ENCODE data around the gene INPP5A.

DNA sequence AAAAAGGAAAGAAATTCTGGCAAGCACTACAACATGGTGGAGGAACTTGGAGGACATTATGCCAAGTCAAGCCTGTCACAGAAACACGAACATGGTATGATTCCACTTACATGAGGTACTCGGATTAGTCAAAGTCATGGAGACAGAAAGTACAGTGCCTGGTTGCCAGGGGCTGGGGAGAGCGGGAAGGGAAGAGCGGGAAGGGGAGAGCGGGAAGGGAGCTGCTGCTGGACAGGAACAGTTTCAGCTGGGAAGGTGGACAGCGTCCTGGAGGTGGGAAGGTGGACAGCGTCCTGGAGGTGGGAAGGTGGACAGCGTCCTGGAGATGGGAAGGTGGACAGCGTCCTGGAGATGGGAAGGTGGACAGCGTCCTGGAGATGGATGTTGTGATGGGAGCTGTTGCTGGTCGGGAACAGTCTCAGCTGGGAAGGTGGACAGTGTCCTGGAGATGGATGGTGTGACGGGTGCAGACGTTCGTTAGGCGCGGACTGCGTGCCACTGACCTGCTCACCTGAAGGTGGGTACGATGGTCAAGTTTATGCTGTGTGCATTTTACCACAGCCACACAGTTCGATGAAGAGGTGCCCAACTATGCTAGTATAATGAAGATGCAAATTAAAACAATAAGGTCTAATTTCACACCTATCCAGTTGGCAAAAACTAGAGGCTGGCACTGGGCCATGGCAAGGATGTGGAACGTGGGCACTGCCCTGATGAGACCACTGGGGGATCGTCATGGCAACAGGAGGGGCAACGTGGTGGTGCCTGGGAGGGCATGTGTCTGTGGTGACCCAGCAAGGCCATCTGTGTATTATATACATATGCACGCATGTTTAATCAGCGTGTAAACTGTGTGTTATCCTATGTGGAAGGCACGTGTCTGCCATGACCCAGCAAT is 144.5 kb downstream of the INPP5A start:
- TF ChIP-seq, protein P1, sequence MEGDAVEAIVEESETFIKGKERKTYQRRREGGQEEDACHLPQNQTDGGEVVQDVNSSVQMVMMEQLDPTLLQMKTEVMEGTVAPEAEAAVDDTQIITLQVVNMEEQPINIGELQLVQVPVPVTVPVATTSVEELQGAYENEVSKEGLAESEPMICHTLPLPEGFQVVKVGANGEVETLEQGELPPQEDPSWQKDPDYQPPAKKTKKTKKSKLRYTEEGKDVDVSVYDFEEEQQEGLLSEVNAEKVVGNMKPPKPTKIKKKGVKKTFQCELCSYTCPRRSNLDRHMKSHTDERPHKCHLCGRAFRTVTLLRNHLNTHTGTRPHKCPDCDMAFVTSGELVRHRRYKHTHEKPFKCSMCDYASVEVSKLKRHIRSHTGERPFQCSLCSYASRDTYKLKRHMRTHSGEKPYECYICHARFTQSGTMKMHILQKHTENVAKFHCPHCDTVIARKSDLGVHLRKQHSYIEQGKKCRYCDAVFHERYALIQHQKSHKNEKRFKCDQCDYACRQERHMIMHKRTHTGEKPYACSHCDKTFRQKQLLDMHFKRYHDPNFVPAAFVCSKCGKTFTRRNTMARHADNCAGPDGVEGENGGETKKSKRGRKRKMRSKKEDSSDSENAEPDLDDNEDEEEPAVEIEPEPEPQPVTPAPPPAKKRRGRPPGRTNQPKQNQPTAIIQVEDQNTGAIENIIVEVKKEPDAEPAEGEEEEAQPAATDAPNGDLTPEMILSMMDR (IDR thresholded peaks at IDR 0.05; ENCODE audit: low read depth, low read length, poor library complexity, severe bottlenecking): no peak
- no peak for TF ChIP-seq EZH2phosphoT487 (IDR thresholded peaks at IDR 0.05; ENCODE audit: borderline replicate concordance, low read length)

Measured in DOHH2 (cell line).